Left ventricle myocardium inferior (tissue), 1 donor: Measurements from ENCODE around the gene MLLT6. TPM values are rescaled to one million over a fixed set of nuclear protein-coding genes. Genes with fewer than 3 reads are reported as not detected.

Source experiments
- DNase-seq: peaks from one replicate; pipeline ENCODE4 v3.0.0-alpha.2; 2020
- H3K27ac ChIP-seq: fragments of 200-600 bp; replicated peaks from 2 replicates; pipeline ENCODE4 v1.8.0; 2021
- H3K27me3 ChIP-seq: fragments of 200-600 bp; 2 replicates; pipeline ENCODE4 v1.8.0; 2021; ENCODE audit warnings: low read depth
- H3K36me3 ChIP-seq: fragments of 200-600 bp; 2 replicates; pipeline ENCODE4 v1.8.0; 2021
- H3K4me1 ChIP-seq: fragments of 200-600 bp; 2 replicates; pipeline ENCODE4 v1.8.0; 2021
- H3K4me3 ChIP-seq: fragments of 200-600 bp; 2 replicates; pipeline ENCODE4 v1.8.0; 2021; ENCODE audit warnings: mild to moderate bottlenecking, moderate library complexity
- H3K9me3 ChIP-seq: fragments of 200-600 bp; replicated peaks from 2 replicates; pipeline ENCODE4 v1.8.0; 2021
- CTCF ChIP-seq: fragments of 200-600 bp; IDR thresholded peaks from 2 replicates; pipeline ENCODE4 v1.8.0; 2021; ENCODE audit warnings: antibody characterized with exemption, mild to moderate bottlenecking, borderline replicate concordance
- intact Hi-C: fragments of 100-400 bp; cut with micrococcal nuclease; formaldehyde crosslinking; loops from one replicate; pipeline ENCODE4 v1.11.0; 2022
- total RNA-seq: library from RNA; stranded (reverse); fragmentation: NEBNext Ultra II Directional; extraction: Animal tissue kit (Norgen Biotek cat#: 25700); gene quantifications from one replicate; pipeline ENCODE4 v1.2.1, GENCODE V29; 2021
- donor health status: DM: no; HTN: yes; CAD: no; lungs with severe emphysema.

The MLLT6 gene
- total RNA-seq, 1 donor from 2014 or later = 74.1 TPM

DNA sequence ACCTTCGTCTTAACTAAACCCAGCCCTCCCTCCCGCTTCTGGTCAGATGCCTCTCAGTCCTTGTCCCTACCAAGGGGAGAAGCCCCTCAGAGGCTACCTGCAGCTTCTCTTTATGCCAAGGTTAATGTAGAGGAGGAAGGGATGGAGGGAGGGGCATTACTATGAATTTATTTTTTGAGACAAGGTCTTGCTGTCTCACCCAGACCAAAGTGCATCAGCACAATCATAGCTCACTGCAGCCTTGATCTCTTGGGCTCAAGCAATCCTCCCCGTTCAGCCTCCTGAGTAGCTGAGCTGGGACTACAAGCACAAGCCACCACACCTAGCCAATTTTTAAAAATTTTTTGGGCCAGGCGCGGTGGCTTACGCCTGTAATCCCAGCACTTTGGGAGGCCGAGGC is 45.7 kb upstream of the MLLT6 start:
- H3K4me3 ChIP-seq = no peak overlapping the region
- H3K27ac ChIP-seq = no peak overlapping the region
- no peaks in the 10 kb centered on the region for H3K9me3 ChIP-seq
- H3K4me1 ChIP-seq = no peaks in the 10 kb centered on the region
- H3K27me3 ChIP-seq = peaks cover 46% of the 10 kb centered on the region
- TF ChIP-seq CTCF = no peak
- DNase-seq = no peak
- H3K36me3 ChIP-seq = no peaks in the 10 kb centered on the region
- intact Hi-C loops = no loop called here

DNA sequence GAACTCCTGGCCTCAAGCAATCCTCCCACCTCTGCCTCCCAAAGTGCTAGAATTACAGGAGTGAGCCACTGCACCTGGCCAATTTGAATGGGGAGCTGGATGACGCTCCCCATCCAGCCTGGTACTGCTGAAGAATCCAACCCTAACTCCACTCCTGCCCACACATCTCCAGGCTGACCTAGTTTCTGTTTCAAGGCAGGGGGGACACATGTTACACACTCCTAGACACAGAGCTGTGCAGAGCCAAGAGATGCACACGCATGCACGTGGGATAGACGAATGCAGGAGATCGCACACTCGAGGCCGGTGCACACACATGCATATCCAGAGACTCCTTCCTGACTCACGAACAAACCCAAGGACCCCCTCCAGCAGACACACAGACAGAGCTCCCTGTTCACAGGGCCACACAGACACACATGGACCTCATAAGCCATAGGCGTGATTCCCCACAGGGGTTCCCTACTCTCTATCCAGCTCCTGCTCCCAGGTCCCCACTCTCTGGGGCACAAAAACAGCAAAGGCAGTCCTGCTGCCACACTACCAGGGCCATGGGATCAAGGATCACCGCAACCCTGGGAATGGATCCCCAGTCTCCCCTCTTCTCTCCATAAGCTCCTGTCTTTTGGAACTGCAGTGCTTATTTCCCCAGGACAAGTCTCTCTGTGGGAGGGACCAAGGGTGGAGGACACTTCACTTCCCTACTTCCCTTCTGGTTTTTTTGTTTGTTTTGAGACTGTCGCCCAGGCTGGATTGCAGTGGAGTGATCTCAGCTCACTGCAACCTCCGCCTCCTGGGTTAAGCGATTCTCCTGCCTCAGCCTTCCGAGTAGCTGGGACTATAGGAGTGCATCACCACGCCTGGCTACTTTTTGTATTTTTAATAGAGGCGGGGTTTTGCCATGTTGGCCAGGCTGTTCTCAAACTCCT is 44.7 kb upstream of the MLLT6 start:
- intact Hi-C loops = no loop called here
- no peak for TF ChIP-seq CTCF
- H3K36me3 ChIP-seq = no peaks in the 10 kb centered on the region

DNA sequence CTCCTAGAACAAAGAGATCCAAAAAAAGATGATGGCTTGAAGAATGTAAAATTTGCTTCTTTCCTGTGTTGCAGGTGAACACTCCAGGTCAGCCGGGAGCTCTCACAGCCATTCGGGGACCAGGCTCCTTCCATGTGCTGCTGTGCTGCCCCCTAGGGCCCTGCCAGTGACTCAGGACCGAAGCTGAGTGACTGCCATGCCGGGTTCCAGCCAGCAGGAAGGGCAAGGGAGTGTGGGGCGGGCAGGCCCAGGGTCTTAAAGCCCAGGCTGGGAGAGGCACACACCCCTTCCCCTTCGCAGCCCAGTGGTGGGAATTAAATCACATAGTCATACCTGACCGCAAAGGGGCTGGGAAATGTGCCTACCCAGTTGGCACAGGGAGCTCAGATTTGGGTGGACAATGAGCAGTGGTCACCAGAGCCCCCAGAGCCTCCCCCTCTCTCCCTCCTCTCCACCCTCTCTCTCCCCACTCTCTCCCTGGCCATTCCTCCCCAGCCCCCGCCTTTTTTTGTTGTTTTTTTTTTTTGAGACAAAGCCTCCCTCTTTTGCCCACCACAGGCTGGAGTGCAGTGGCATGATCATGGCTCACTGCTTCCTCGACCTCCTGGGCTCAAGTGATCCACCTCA is 41.8 kb upstream of the MLLT6 start:
- intact Hi-C loops = no loop called here
- TF ChIP-seq CTCF = peak; percentile 75

More for the DNA sequence above, 44.7 kb upstream of the MLLT6 start:
- Histone ChIP-seq H3K27ac (no peak overlapping the region), H3K4me3 (no peak overlapping the region), H3K27me3 (peaks cover 39% of the 10 kb centered on the region), H3K9me3 (no peaks in the 10 kb centered on the region), H3K4me1 (no peaks in the 10 kb centered on the region)
- no peak for DNase-seq

DNA sequence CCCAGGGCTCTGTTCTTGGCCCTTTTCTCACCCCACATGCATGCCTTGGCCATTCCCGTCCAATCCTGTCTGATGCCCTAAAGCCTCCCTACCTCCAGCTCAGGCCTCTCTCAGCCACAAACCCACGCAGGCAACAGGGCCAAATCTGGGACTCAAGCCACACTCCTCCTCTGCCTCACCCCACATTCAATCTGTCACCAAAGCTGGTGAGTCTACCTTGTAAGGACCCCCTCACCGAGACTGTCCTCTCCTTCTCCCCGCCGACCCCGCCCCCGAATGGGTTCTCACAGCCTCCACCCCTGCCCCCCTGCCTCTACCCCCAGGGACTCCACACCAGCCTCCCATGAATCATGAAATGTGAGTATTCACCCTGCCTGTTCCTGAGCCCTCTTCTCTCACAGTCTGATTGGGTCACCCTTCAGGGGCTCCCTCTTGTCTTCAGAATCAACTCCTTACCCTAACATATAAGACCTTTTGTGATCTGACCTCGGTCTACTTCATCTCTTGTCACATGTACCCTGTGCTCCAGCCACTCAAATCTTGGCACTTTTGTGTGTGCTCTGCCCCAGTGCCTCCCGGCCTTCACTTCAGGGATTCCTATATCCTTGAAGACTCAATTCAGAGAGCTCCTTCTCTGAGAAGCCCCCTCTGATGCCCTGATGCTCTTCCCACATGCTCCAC is 41.0 kb upstream of the MLLT6 start:
- Histone ChIP-seq H3K36me3 (no peaks in the 10 kb centered on the region), H3K9me3 (no peaks in the 10 kb centered on the region), H3K4me3 (no peak overlapping the region), H3K4me1 (no peaks in the 10 kb centered on the region), H3K27ac (no peak overlapping the region), H3K27me3 (peaks cover 23% of the 10 kb centered on the region)
- TF ChIP-seq CTCF = no peak
- DNase-seq = no peak
- intact Hi-C loops = no loop called here

More for the DNA sequence above, 41.8 kb upstream of the MLLT6 start:
- H3K9me3 ChIP-seq = no peaks in the 10 kb centered on the region
- H3K4me1 ChIP-seq = no peaks in the 10 kb centered on the region
- H3K4me3 ChIP-seq = no peak overlapping the region
- DNase-seq = peak; percentile 46
- H3K36me3 ChIP-seq = no peaks in the 10 kb centered on the region
- H3K27ac ChIP-seq = no peak overlapping the region
- H3K27me3 ChIP-seq = peaks cover 21% of the 10 kb centered on the region

- TF ChIP-seq CTCF = peak; percentile 99
- peaks cover 53% of the 10 kb centered on the region for H3K27me3 ChIP-seq
- intact Hi-C loops = loop anchor here (5.0 kb wide), 1 partner anchor 110 kb away; no protein-coding TSS in a partner anchor
These were observed 37.8 kb upstream of the MLLT6 start for GRCh38 chr17:38667099-38667786.

More at GRCh38 chr17:38667099-38667786, 37.8 kb upstream of the MLLT6 start:
- Histone ChIP-seq H3K36me3 (no peaks in the 10 kb centered on the region), H3K4me1 (no peaks in the 10 kb centered on the region), H3K9me3 (no peaks in the 10 kb centered on the region), H3K4me3 (no peak overlapping the region), H3K27ac (no peak overlapping the region)
- peak; percentile 49 for DNase-seq
